Ovary (tissue), 3 donors: ENCODE measurements around the gene WDR20.

ENCODE experiments used
- CTCF ChIP-seq, 3 donors: fragments of 450-650 bp in 2 of 3; fragments of 200-600 bp in 1 of 3; IDR thresholded peaks; one replicate each; pipeline versions ENCODE4 v1.5.1 to v1.8.0; 2016 to 2022; ENCODE audit warnings: antibody characterized with exemption in 3 of 3, mild to moderate bottlenecking in 1 of 3
- POLR2A ChIP-seq: fragments of 450-650 bp; IDR thresholded peaks from one replicate; pipeline ENCODE4 v1.6.1; 2017; ENCODE audit warnings: antibody characterized with exemption, mild to moderate bottlenecking, moderate library complexity
- donor health status: DM: no; HTN: no; CAD: no.

- no peak for TF ChIP-seq CTCF (IDR thresholded peaks at IDR 0.05)
- no peak for TF ChIP-seq POLR2A
Observed at GRCh38 chr14:102249981-102250380, 110.3 kb downstream of the WDR20 start.
